DMS53 (cell line): ENCODE data around the gene ABHD11.
A peak's percentile ranks its signal among the peaks of the same experiment; 100 is the strongest.

Source experiments
- DNase-seq: peaks from one replicate; lab custom pipeline; 2025; lab: John Stamatoyannopoulos, UW

The ABHD11 gene

GRCh38 chr7:73701357-73701995 lies 37.1 kb downstream of the ABHD11 start:
- DNase-seq = peak; percentile 75

- DNase-seq = no peak
Observed at GRCh38 chr7:73700581-73701134, 37.9 kb downstream of the ABHD11 start.

GRCh38 chr7:73700069-73700423 lies 38.6 kb downstream of the ABHD11 start:
- DNase-seq = peak; percentile 47

GRCh38 chr7:73699370-73700068 lies 39.1 kb downstream of the ABHD11 start:
- DNase-seq = no peak

GRCh38 chr7:73698410-73698809 lies 40.2 kb downstream of the ABHD11 start:
- no peak for DNase-seq

GRCh38 chr7:73696372-73696771 lies 42.2 kb downstream of the ABHD11 start:
- no peak for DNase-seq

GRCh38 chr7:73690646-73691045 lies 48.0 kb downstream of the ABHD11 start:
- DNase-seq = no peak

GRCh38 chr7:73688288-73688687 lies 50.3 kb downstream of the ABHD11 start:
- no peak for DNase-seq
